Ascending aorta (tissue), 2 donors: ENCODE data around the gene ABT1. TPM values are rescaled to one million over a fixed set of nuclear protein-coding genes. Genes with fewer than 3 reads are reported as not detected.

Experiments
- DNase-seq, 2 donors: peaks; one replicate each; pipeline ENCODE4 v3.0.0-alpha.2; 2019; ENCODE audit warnings: low spot score in 2 of 2
- H3K27ac ChIP-seq, 2 donors: fragments of 200-600 bp; sonication (generic); one replicate each; pipeline ENCODE4 v1.5.1; 2016 to 2017; ENCODE audit warnings: mild to moderate bottlenecking in 1 of 2
- H3K27me3 ChIP-seq: fragments of 200-600 bp; sonication (generic); one replicate; pipeline ENCODE4 v1.5.1; 2017
- H3K36me3 ChIP-seq, 2 donors: fragments of 200-600 bp; sonication (generic); one replicate each; pipeline ENCODE4 v1.5.1; 2016
- H3K4me1 ChIP-seq, 2 donors: fragments of 200-600 bp; sonication (generic); one replicate each; pipeline ENCODE4 v1.5.1; 2016 to 2017; ENCODE audit warnings: mild to moderate bottlenecking in 1 of 2
- H3K4me3 ChIP-seq, 2 donors: fragments of 200-600 bp; sonication (generic); one replicate each; pipeline ENCODE4 v1.5.1; 2016 to 2017; ENCODE audit warnings: mild to moderate bottlenecking in 1 of 2
- H3K9me3 ChIP-seq, 2 donors: fragments of 200-600 bp; sonication (generic); one replicate each; pipeline ENCODE4 v1.5.1; 2016
- intact Hi-C: fragments of 100-400 bp; cut with DNase I; formaldehyde crosslinking; loops from one replicate; pipeline ENCODE4 v1.15.1; 2023
- total RNA-seq: library from RNA; depleted of rRNA; stranded (reverse); fragments of >200 nt; gene quantifications from one replicate; pipeline ENCODE4 v1.1.0, GENCODE V29; 2016
- TF ChIP-seq, protein P1 (sequence below), 3 experiments: fragments of 200-600 bp in 2 of 3; fragments of 450-650 bp in 1 of 3; sonication (generic) in 2 of 3; IDR thresholded peaks; one replicate each; pipeline ENCODE4 v1.5.1; 2016 to 2019; ENCODE audit warnings: antibody characterized with exemption in 3 of 3, mild to moderate bottlenecking in 1 of 3, moderate library complexity in 1 of 3

Gene ABT1
- total RNA-seq, 1 donor from 2014 or later = 20.1 TPM

DNA sequence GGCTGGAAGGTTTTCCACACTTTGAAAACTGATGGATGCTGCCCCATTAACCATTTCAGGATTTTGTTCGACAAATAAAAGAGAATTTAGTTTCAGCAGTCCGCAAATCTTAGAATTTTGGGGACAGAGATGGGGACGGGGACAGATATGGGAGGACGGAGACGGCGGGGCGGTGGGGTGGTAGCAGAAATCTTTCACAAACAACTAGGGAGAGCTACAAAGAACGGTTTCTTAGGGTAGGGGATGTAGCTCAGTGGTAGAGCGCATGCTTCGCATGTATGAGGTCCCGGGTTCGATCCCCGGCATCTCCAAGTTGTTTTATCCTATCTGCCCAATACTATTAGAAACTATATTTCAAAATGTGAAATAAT is 43.5 kb upstream of the ABT1 start:
- DNase-seq = peak in 1 of 2 donors; percentile 83
- intact Hi-C loops = loop anchor here (1.0 to 10.0 kb wide), 3 partner anchors 15 to 922 kb away; partner anchors contain the start of genes HMGN4 and ZNF184

GRCh38 chr6:26553635-26554446 is 42.9 kb upstream of the ABT1 start:
- intact Hi-C loops = loop anchor here (1.0 to 10.0 kb wide), 5 partner anchors 14 to 921 kb away; partner anchors contain the start of genes HMGN4 and ZNF184
- H3K9me3 ChIP-seq = no peaks in the 10 kb centered on the region
- peaks cover 0 to 4% of the 10 kb centered on the region in 2 donors for H3K4me1 ChIP-seq
- DNase-seq = peak; percentile 57 to 93
- peak overlapping the region; percentile 31 to 59 for H3K4me3 ChIP-seq
- no peaks in the 10 kb centered on the region for H3K36me3 ChIP-seq
- no peaks in the 10 kb centered on the region for H3K27me3 ChIP-seq
- peak overlapping the region; percentile 70 to 75 for H3K27ac ChIP-seq
- TF ChIP-seq, protein P1, sequence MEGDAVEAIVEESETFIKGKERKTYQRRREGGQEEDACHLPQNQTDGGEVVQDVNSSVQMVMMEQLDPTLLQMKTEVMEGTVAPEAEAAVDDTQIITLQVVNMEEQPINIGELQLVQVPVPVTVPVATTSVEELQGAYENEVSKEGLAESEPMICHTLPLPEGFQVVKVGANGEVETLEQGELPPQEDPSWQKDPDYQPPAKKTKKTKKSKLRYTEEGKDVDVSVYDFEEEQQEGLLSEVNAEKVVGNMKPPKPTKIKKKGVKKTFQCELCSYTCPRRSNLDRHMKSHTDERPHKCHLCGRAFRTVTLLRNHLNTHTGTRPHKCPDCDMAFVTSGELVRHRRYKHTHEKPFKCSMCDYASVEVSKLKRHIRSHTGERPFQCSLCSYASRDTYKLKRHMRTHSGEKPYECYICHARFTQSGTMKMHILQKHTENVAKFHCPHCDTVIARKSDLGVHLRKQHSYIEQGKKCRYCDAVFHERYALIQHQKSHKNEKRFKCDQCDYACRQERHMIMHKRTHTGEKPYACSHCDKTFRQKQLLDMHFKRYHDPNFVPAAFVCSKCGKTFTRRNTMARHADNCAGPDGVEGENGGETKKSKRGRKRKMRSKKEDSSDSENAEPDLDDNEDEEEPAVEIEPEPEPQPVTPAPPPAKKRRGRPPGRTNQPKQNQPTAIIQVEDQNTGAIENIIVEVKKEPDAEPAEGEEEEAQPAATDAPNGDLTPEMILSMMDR (IDR thresholded peaks at IDR 0.05) = no peak

More for the DNA sequence above, 43.5 kb upstream of the ABT1 start:
- Histone ChIP-seq H3K27ac (peak overlapping the region; percentile 56 to 75), H3K4me3 (peak overlapping the region; percentile 31 to 59), H3K27me3 (no peaks in the 10 kb centered on the region), H3K9me3 (no peaks in the 10 kb centered on the region), H3K4me1 (peaks cover 0 to 4% of the 10 kb centered on the region in 2 donors), H3K36me3 (no peaks in the 10 kb centered on the region)
- TF ChIP-seq, protein P1 (IDR thresholded peaks at IDR 0.05) = no peak

- Histone ChIP-seq H3K27ac (peak overlapping the region; percentile 70 to 75), H3K27me3 (no peaks in the 10 kb centered on the region), H3K4me3 (peak overlapping the region; percentile 31 to 59), H3K36me3 (no peaks in the 10 kb centered on the region), H3K9me3 (no peaks in the 10 kb centered on the region), H3K4me1 (peaks cover 0 to 4% of the 10 kb centered on the region in 2 donors)
- intact Hi-C loops = loop anchor here (1.0 to 10.0 kb wide), 4 partner anchors 14 to 920 kb away; partner anchors contain the start of gene ZNF184
- DNase-seq = no peak
- TF ChIP-seq, protein P1 (IDR thresholded peaks at IDR 0.05) = no peak
These were observed 42.4 kb upstream of the ABT1 start for GRCh38 chr6:26554447-26554696.

DNA sequence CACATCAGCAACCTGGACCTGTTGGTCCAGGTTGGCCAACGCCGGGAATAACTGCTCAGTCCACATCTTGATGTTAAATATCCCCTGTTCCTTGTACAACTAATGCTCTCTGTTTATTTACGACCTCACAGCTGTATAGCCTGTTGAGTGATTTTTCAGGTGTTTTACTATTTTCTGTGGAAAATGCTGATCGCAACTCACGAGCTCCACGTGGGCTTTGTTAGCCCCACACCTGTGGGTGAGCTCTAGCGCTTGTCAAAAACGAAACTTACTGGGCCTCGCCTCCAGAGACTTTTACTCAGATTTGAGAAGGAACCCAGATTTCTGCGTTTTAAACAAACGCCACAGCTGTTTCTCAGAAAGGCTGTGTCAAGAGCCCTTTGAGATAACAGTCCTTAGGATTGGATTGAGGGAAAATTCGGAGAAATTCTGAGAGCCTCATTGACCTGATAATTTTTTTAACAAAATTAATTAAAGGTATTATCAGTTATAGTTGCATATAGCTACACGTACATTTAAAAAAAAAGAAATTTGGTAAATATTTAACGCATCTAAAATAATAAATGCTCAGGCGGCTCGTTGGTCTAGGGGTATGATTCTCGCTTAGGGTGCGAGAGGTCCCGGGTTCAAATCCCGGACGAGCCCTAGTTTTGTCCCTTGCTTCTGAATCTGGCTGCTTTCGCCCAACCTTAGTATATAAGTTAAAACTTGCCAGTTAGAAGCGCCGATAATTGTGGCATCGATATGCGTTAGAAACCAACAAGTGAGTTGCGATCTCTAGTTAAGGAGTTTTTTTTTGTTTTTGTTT is 41.9 kb upstream of the ABT1 start:
- intact Hi-C loops = loop anchor here (1.0 to 10.0 kb wide), 4 partner anchors 13 to 920 kb away; partner anchors contain the start of gene ZNF184
- H3K4me1 ChIP-seq = peaks cover 0 to 4% of the 10 kb centered on the region in 2 donors
- TF ChIP-seq, protein P1 (IDR thresholded peaks at IDR 0.05) = no peak
- no peaks in the 10 kb centered on the region for H3K36me3 ChIP-seq
- no peaks in the 10 kb centered on the region for H3K27me3 ChIP-seq
- H3K4me3 ChIP-seq = peak overlapping the region; percentile 31 to 59
- H3K9me3 ChIP-seq = no peaks in the 10 kb centered on the region
- no peak for DNase-seq
- H3K27ac ChIP-seq = peak overlapping the region; percentile 70 to 75

DNA sequence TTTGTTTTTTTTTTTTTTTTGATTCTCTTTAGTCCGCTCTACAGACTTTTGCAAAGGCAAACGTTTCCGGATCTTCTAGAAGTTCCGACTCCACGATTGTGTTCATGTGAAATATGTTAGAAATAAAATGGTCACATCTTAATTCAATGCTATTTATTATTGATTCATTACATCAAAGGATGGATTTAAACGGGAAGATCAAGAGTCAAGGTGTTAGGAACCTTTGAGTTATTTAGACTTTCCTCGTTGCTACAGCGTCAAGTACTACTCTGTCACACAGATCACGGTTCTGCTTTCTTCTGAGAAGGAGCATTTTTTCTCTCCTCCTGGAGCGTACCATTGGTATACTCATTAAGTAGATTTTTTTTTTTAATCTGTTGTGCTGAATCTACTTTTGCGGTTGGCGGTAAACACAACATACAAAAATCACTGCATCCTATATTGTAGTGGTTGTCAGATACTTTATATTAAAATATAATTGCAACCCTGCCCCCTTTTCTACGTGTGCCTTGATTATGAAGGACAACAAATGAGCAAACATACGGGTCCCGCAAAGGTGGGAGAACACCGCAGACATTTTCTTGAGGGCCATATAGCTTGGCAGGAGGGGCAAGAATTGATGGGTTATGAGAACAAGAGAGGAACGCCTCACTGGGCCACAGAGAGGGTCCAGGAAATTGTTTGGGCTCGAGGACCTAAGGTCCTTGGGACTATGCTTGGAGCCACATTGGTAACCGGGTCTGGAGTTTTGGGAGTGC is 41.1 kb upstream of the ABT1 start:
- no peaks in the 10 kb centered on the region for H3K9me3 ChIP-seq
- H3K4me1 ChIP-seq = peaks cover 0 to 4% of the 10 kb centered on the region in 2 donors
- H3K4me3 ChIP-seq = peak overlapping the region in 1 of 2 donors; percentile 59
- intact Hi-C loops = loop anchor here (10.0 kb wide), 2 partner anchors 531 to 919 kb away; partner anchors contain the start of gene ZNF184
- TF ChIP-seq, protein P1 (IDR thresholded peaks at IDR 0.05) = no peak
- peak overlapping the region in 1 of 2 donors; percentile 42 for H3K27ac ChIP-seq
- H3K27me3 ChIP-seq = no peaks in the 10 kb centered on the region
- no peaks in the 10 kb centered on the region for H3K36me3 ChIP-seq
- no peak for DNase-seq
